ENCODE measurements around the gene GJA3.

DNA sequence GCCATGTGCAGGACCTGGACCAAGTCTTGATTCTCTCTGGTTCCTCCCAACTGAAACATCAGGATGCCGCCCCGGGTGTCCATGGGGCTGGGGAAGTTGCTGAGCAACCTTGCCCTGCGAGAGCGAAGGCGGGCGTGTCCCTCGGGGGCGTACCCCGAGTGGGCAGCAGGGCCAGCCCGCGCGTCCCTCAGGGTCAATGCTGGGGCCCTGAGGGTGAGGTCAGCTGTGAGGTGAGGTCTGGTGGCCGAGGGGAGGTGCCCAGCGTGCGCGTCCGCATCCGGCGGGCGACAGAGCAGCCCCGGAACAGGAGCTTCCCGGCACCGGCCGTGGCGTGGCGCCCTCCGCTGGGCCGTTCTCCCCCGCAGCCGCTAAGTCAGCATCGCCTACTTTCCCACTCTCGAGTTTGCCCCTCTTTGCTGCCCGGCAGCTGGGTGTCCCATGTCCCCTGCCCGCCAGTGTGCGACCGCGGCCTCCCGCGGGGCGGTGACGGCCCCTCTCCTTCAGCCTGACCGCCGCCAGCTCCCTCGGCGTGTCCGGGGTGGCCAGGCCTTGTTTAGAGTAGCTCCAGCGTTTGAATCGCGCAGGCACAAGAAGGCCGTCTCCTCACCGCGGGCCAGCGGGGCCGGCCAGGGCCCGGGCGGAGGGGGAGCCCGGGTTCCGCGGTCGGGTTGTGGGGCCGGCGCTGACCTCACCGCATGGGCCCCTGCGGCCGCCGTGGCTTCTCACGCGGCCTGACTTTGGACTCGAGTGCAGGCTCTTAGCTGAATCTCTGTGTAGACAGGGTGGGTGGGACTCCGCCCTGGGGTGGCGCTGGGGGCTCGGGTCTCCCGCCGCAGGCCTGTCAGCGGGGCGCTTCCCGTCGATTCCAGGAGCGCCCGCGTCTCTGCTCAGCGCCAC lies 33.0 kb downstream of the GJA3 start:
- TF ChIP-seq, protein P1, sequence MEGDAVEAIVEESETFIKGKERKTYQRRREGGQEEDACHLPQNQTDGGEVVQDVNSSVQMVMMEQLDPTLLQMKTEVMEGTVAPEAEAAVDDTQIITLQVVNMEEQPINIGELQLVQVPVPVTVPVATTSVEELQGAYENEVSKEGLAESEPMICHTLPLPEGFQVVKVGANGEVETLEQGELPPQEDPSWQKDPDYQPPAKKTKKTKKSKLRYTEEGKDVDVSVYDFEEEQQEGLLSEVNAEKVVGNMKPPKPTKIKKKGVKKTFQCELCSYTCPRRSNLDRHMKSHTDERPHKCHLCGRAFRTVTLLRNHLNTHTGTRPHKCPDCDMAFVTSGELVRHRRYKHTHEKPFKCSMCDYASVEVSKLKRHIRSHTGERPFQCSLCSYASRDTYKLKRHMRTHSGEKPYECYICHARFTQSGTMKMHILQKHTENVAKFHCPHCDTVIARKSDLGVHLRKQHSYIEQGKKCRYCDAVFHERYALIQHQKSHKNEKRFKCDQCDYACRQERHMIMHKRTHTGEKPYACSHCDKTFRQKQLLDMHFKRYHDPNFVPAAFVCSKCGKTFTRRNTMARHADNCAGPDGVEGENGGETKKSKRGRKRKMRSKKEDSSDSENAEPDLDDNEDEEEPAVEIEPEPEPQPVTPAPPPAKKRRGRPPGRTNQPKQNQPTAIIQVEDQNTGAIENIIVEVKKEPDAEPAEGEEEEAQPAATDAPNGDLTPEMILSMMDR (IDR thresholded peaks at IDR 0.05; ENCODE audit: insufficient read depth, low read depth, low read length): no peak
- no peak for TF ChIP-seq EZH2 (IDR thresholded peaks at IDR 0.05; ENCODE audit: insufficient read depth, low read length)

Data from astrocyte (in vitro differentiated cells and primary cell).